GM19452 (cell line): ENCODE data around the gene CPN2.
A peak's percentile ranks its signal among the peaks of the same experiment; 100 is the strongest.

Experiments used
- ATAC-seq: cut with Tn5 transposase; IDR thresholded peaks from one replicate; pipeline ENCODE4 v1.9.1; 2021; ENCODE audit not compliant: unreplicated experiment

The CPN2 gene

GRCh38 chr3:194330160-194330559 lies 21.0 kb downstream of the CPN2 start:
- ATAC-seq, result no peak

GRCh38 chr3:194329583-194329965 lies 21.6 kb downstream of the CPN2 start:
- ATAC-seq, result no peak

GRCh38 chr3:194328942-194329582 lies 22.1 kb downstream of the CPN2 start:
- ATAC-seq, result no peak

- no peak for ATAC-seq
These were observed 23.0 kb downstream of the CPN2 start for GRCh38 chr3:194328053-194328657.

- no peak for ATAC-seq
These were observed 23.7 kb downstream of the CPN2 start for GRCh38 chr3:194327218-194328052.

- ATAC-seq, result no peak
These were observed 24.2 kb downstream of the CPN2 start for GRCh38 chr3:194326968-194327217.

- no peak for ATAC-seq
These were observed 24.7 kb downstream of the CPN2 start for GRCh38 chr3:194326192-194326967.

- ATAC-seq, result no peak
These were observed 25.5 kb downstream of the CPN2 start for GRCh38 chr3:194325424-194326153.

GRCh38 chr3:194324823-194325327 lies 26.3 kb downstream of the CPN2 start:
- ATAC-seq, result no peak

GRCh38 chr3:194323785-194324735 lies 27.1 kb downstream of the CPN2 start:
- ATAC-seq, result no peak

- ATAC-seq, result no peak
These were observed 28.4 kb downstream of the CPN2 start for GRCh38 chr3:194322678-194323211.

- no peak for ATAC-seq
These were observed 29.2 kb downstream of the CPN2 start for GRCh38 chr3:194321693-194322640.

- no peak for ATAC-seq
These were observed 30.3 kb downstream of the CPN2 start for GRCh38 chr3:194320744-194321243.

GRCh38 chr3:194320100-194320499 lies 31.0 kb downstream of the CPN2 start:
- no peak for ATAC-seq

- ATAC-seq, result no peak
These were observed 32.5 kb downstream of the CPN2 start for GRCh38 chr3:194318511-194319161.

- no peak for ATAC-seq
These were observed 34.2 kb downstream of the CPN2 start for GRCh38 chr3:194316918-194317317.

- peak; percentile 22 for ATAC-seq
These were observed 35.2 kb downstream of the CPN2 start for GRCh38 chr3:194315965-194316361.
